AG20443 (cell line): ENCODE data around the gene SIDT1.
"Not testable (repeated sequence)": the region's sequence is repeated elsewhere in the genome, so short reads cannot be mapped to it uniquely, and the experiment has no call there.

Experiments
- DNase-seq: peaks from one replicate; pipeline ENCODE4 v3.0.0; 2012; ENCODE audit warnings: low spot score, mixed read lengths

SIDT1 gene

GRCh38 chr3:113634782-113635474, 102.6 kb downstream of the SIDT1 start:
- no peak for DNase-seq

GRCh38 chr3:113636034-113636433, 103.7 kb downstream of the SIDT1 start:
- not testable (repeated sequence) for DNase-seq

GRCh38 chr3:113637756-113638155, 105.4 kb downstream of the SIDT1 start:
- no peak for DNase-seq

- no peak for DNase-seq
Observed at GRCh38 chr3:113638910-113639309, 106.6 kb downstream of the SIDT1 start.

GRCh38 chr3:113643583-113643982, 111.2 kb downstream of the SIDT1 start:
- no peak for DNase-seq

- no peak for DNase-seq
Observed at GRCh38 chr3:113648524-113648923, 116.2 kb downstream of the SIDT1 start.

GRCh38 chr3:113649174-113649845, 117.0 kb downstream of the SIDT1 start:
- no peak for DNase-seq

GRCh38 chr3:113654310-113654709, 122.0 kb downstream of the SIDT1 start:
- no peak for DNase-seq

GRCh38 chr3:113654851-113655250, 122.5 kb downstream of the SIDT1 start:
- DNase-seq, result no peak

GRCh38 chr3:113658107-113658506, 125.8 kb downstream of the SIDT1 start:
- DNase-seq, result no peak

- no peak for DNase-seq
Observed at GRCh38 chr3:113659101-113659541, 126.8 kb downstream of the SIDT1 start.

- DNase-seq, result no peak
Observed at GRCh38 chr3:113659996-113660395, 127.6 kb downstream of the SIDT1 start.

GRCh38 chr3:113660458-113660857, 128.1 kb downstream of the SIDT1 start:
- DNase-seq, result no peak

- no peak for DNase-seq
Observed at GRCh38 chr3:113660896-113661295, 128.5 kb downstream of the SIDT1 start.

GRCh38 chr3:113662824-113663223, 130.5 kb downstream of the SIDT1 start:
- DNase-seq, result no peak

GRCh38 chr3:113663324-113663750, 131.0 kb downstream of the SIDT1 start:
- DNase-seq, result no peak

- no peak for DNase-seq
Observed at GRCh38 chr3:113663761-113664160, 131.4 kb downstream of the SIDT1 start.

- DNase-seq, result no peak
Observed at GRCh38 chr3:113664523-113665094, 132.3 kb downstream of the SIDT1 start.

- DNase-seq, result peak; percentile 46
Observed at GRCh38 chr3:113668015-113668414, 135.7 kb downstream of the SIDT1 start.

GRCh38 chr3:113673593-113673992, 141.2 kb downstream of the SIDT1 start:
- no peak for DNase-seq

- DNase-seq, result no peak
Observed at GRCh38 chr3:113676261-113676660, 143.9 kb downstream of the SIDT1 start.

GRCh38 chr3:113677737-113678136, 145.4 kb downstream of the SIDT1 start:
- DNase-seq, result no peak

GRCh38 chr3:113678773-113679172, 146.4 kb downstream of the SIDT1 start:
- DNase-seq, result no peak
